IMR-90 (cell line): Measurements from ENCODE around the gene ADGRG1.

Experiments
- CEBPB ChIP-seq: IDR thresholded peaks from 2 replicates; pipeline ENCODE4 v1.6.1; 2012; ENCODE audit warnings: low read depth, low read length, improper control_type of control experiment
- CHD1 ChIP-seq: IDR thresholded peaks from 2 replicates; pipeline ENCODE4 v1.6.1; 2012; ENCODE audit warnings: low read depth, low read length, improper control_type of control experiment
- CTCF ChIP-seq: conservative IDR thresholded peaks from 2 replicates; pipeline ENCODE4 v1.5.1; 2012; ENCODE audit warnings: mild to moderate bottlenecking, low read depth, low read length, improper control_type of control experiment
- ELK1 ChIP-seq: fragments of 150-350 bp; IDR thresholded peaks from 2 replicates; pipeline ENCODE4 v1.6.1; 2016; ENCODE audit warnings: low read depth, mild to moderate bottlenecking, low read length, moderate library complexity, borderline replicate concordance
- FOS ChIP-seq: fragments of 150-350 bp; IDR thresholded peaks from 2 replicates; pipeline ENCODE4 v1.6.1; 2016; ENCODE audit warnings: low read depth, low read length
- MAFK ChIP-seq: IDR thresholded peaks from 2 replicates; pipeline ENCODE4 v1.6.1; 2012; ENCODE audit warnings: low read depth, low read length, improper control_type of control experiment
- MAZ ChIP-seq: IDR thresholded peaks from 2 replicates; pipeline ENCODE4 v1.6.1; 2012; ENCODE audit warnings: low read depth, mild to moderate bottlenecking, low read length, improper control_type of control experiment, moderate library complexity, borderline replicate concordance
- MXI1 ChIP-seq: IDR thresholded peaks from 2 replicates; pipeline ENCODE4 v1.6.1; 2012; ENCODE audit warnings: low read depth, mild to moderate bottlenecking, low read length, moderate library complexity, borderline replicate concordance
- POLR2A ChIP-seq: IDR thresholded peaks from 2 replicates; pipeline ENCODE4 v1.6.1; 2012; ENCODE audit warnings: mild to moderate bottlenecking, low read depth, low read length
- RAD21 ChIP-seq: IDR thresholded peaks from 2 replicates; pipeline ENCODE4 v1.6.1; 2012; ENCODE audit warnings: low read length, improper control_type of control experiment
- RFX5 ChIP-seq: IDR thresholded peaks from 2 replicates; pipeline ENCODE4 v1.8.0; 2012; ENCODE audit warnings: low read depth, mild to moderate bottlenecking, low read length, moderate library complexity
- SMC3 ChIP-seq: fragments of 150-350 bp; IDR thresholded peaks from 2 replicates; pipeline ENCODE4 v1.6.1; 2016; ENCODE audit warnings: low read depth, mild to moderate bottlenecking, antibody characterized with exemption, low read length, moderate library complexity

DNA sequence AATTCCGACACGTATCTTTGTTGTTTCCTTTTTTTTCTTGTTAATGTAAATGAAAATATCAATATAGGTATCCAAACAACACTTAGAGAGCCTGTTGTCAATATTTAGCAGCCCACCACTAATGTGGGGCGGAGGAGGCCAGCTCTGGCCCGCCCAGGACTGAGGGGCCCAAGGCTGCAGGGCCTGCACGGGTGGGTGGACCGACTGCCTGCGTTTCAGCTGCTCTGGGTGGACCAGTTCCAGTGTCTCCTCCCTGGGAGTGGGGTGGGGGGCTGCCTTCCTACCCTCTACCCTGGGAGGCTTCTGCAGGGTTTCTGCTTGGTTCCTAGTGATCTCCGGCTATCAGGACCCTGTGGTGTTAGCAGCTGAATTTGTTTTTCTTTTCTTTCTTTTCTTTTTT is 15.9 kb upstream of the ADGRG1 start:
- TF ChIP-seq CTCF: no peak
- no peak for TF ChIP-seq RAD21
- TF ChIP-seq RFX5: no peak
- TF ChIP-seq POLR2A: no peak
- TF ChIP-seq CEBPB: no peak
- TF ChIP-seq ELK1: no peak
- TF ChIP-seq MAFK: no peak
- no peak for TF ChIP-seq SMC3
- TF ChIP-seq CHD1: no peak
- no peak for TF ChIP-seq MXI1
- no peak for TF ChIP-seq FOS
- no peak for TF ChIP-seq MAZ
